ENCODE measurements around the gene ABCA7. TPM values are rescaled to one million over a fixed set of nuclear protein-coding genes. Genes with fewer than 3 reads are reported as not detected.

The ABCA7 gene
- total and polyA plus RNA-seq, 2 of the 13 experiments (the other 11 are each of a cell fraction or from before 2014, with no cell fraction given): 4.4 to 32.4 TPM

DNA sequence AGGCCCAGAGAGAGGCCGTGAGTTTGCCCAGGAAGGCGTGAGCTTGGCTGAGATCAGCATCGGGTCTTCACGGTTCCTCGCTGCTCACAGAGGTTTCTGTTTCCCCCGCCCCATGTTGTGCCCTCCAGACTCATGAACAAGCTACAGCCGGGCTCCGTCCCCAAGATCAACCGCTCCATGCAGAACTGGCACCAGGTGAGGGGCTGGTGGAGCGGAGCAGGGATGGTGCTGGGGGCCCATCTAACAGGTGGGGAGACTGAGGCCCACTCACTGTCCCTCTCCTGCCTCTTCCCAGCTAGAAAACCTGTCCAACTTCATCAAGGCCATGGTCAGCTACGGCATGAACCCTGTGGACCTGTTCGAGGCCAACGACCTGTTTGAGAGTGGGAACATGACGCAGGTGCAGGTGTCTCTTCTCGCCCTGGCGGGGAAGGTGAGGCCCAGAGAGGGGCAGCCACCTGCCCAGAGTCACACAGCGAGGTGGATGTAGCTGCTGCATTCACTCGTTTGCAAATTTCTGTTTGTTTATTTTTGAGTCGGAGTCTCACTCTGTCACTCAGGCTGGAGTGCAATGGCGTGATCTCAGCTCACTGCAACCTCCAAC, 7.5 kb upstream of the ABCA7 start:
- ChIA-PET POLR2A (interaction anchor here (0.7 to 1.1 kb wide), 3 partner anchors 9 to 289 kb away, joined by 3 read pairs; no protein-coding TSS in a partner anchor), CTCF (ENCODE audit: low intra/inter-chr PET ratio, low total read pairs) (no interaction called here)
- no peak overlapping the region for H3K4me2 ChIP-seq (ENCODE audit: low read depth, low read length)
- no peak for TF ChIP-seq ZNF660 (CRISPR knock-in tag; IDR thresholded peaks at IDR 0.05; ENCODE audit: borderline replicate concordance, low read depth)
- no peak for TF ChIP-seq SMAD1 (CRISPR knock-in tag; IDR thresholded peaks at IDR 0.05; ENCODE audit: borderline replicate concordance, low read depth)
- TF ChIP-seq ZBTB33 (CRISPR knock-in tag; IDR thresholded peaks at IDR 0.05): 0 out of 2 replicates have a peak, but pooled peaks have one; percentile 9
- peak; percentile 65 for TF ChIP-seq ZNF629 (CRISPR knock-in tag; conservative IDR thresholded peaks at IDR 0.05)
- TF ChIP-seq, protein P1, sequence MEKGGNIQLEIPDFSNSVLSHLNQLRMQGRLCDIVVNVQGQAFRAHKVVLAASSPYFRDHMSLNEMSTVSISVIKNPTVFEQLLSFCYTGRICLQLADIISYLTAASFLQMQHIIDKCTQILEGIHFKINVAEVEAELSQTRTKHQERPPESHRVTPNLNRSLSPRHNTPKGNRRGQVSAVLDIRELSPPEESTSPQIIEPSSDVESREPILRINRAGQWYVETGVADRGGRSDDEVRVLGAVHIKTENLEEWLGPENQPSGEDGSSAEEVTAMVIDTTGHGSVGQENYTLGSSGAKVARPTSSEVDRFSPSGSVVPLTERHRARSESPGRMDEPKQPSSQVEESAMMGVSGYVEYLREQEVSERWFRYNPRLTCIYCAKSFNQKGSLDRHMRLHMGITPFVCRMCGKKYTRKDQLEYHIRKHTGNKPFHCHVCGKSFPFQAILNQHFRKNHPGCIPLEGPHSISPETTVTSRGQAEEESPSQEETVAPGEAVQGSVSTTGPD (CRISPR knock-in tag; IDR thresholded peaks at IDR 0.05): no peak
- TF ChIP-seq ZNF768 (CRISPR knock-in tag; IDR thresholded peaks at IDR 0.05): peak; percentile 98
- TF ChIP-seq E2F2 (CRISPR knock-in tag; IDR thresholded peaks at IDR 0.05; ENCODE audit: borderline replicate concordance): no peak
- H4K20me1 ChIP-seq (ENCODE audit: insufficient read depth, low read length): 0 out of 2 replicates have a peak, but pooled peaks cover 2% of the 10 kb centered on the region
- intact Hi-C loops (cut with micrococcal nuclease; ENCODE audit: unreplicated experiment) (no loop called here), in situ Hi-C loops (cut with HindIII; ENCODE audit: extremely low pct_ligation_motif_present, low pct_unique_long_range_greater_than_20kb) (no loop called here)
- no peak for FAIRE-seq
- ATAC-seq: no peak
- H3K9me3 ChIP-seq (ENCODE audit: low read length): no peaks in the 10 kb centered on the region
- DNase-seq (ENCODE audit: low spot score): no peak
- no TSS peak for BruUV-seq (replicated peaks)
- H3K27me3 ChIP-seq (ENCODE audit: control insufficient read depth in 1 of 2, insufficient read depth in 2 of 2, low read length in 2 of 2): no peaks in the 10 kb centered on the region
- WGBS (ENCODE audit: low lambda C conversion rate): 95% methylated on average over 13 of the region's 20 CpGs
- peaks cover 13% of the 10 kb centered on the region; the same call in 1 of the 2 replicates for H3K4me1 ChIP-seq (ENCODE audit: insufficient read depth, low read length)
- no peak overlapping the region for H3K9ac ChIP-seq (ENCODE audit: insufficient read depth, low read depth, low read length)
- no peak overlapping the region for H2AFZ ChIP-seq (ENCODE audit: low read length)
- peaks cover 19% of the 10 kb centered on the region for H3K79me2 ChIP-seq (ENCODE audit: insufficient read depth, low read length)
- H3K36me3 ChIP-seq (replicated peaks in 1 of 2; ENCODE audit: control insufficient read depth in 1 of 2, insufficient read depth in 2 of 2, low read length in 2 of 2): peaks cover 16 to 32% of the 10 kb centered on the region in 2 experiments
- no peak overlapping the region for H3K27ac ChIP-seq (ENCODE audit: extremely low read length, insufficient read depth, low read length)
- no peak overlapping the region for H3K4me3 ChIP-seq (replicated peaks in 1 of 3; ENCODE audit: insufficient read depth in 1 of 3, low read depth in 2 of 3, low read length in 3 of 3)

Measured in HepG2 (cell line).